Keratinocyte (primary cell): ENCODE data around the gene YJU2. TPM values are rescaled to one million over a fixed set of nuclear protein-coding genes. Genes with fewer than 3 reads are reported as not detected.

Experiments used
- DNase-seq: peaks from one replicate; pipeline ENCODE4 v3.0.0-alpha.2; 2011; ENCODE audit warnings: low read depth, missing footprints, low spot score
- FAIRE-seq: peaks from 2 replicates; lab custom pipeline; 2011; peaks lifted over from hg19 to GRCh38; lab: Jason Lieb, UNC
- H2AFZ ChIP-seq: 2 replicates; pipeline ENCODE4 v1.6.0; 2012; ENCODE audit warnings: low read length, control low read depth, inconsistent platforms; ENCODE audit not compliant: control insufficient read depth
- H3K27ac ChIP-seq: 2 replicates; pipeline ENCODE4 v1.5.1; 2011; ENCODE audit warnings: low read length; ENCODE audit not compliant: control insufficient read depth, insufficient read depth
- H3K27me3 ChIP-seq: 3 replicates; pipeline ENCODE4 v1.6.0; 2011; ENCODE audit warnings: low read length; ENCODE audit not compliant: control insufficient read depth, insufficient read depth; ENCODE audit errors: extremely low read depth
- H3K36me3 ChIP-seq, 2 experiments: 2 replicates in 1 of 2; 3 replicates in 1 of 2; pipeline ENCODE4 v1.5.1; 2011; ENCODE audit warnings: low read length in 2 of 2, mild to moderate bottlenecking in 1 of 2; ENCODE audit not compliant: control insufficient read depth in 2 of 2, insufficient read depth in 2 of 2; ENCODE audit errors: extremely low read depth in 1 of 2
- H3K4me1 ChIP-seq: 3 replicates; pipeline ENCODE4 v1.5.1; 2011; ENCODE audit warnings: low read length; ENCODE audit not compliant: control insufficient read depth, insufficient read depth; ENCODE audit errors: extremely low read depth
- H3K4me2 ChIP-seq: 3 replicates; pipeline ENCODE4 v1.6.0; 2011; ENCODE audit warnings: low read depth, low read length; ENCODE audit not compliant: control insufficient read depth, insufficient read depth; ENCODE audit errors: extremely low read depth
- H3K4me3 ChIP-seq, 3 experiments: fragments of 200-600 bp in 1 of 3; sonication (generic) in 1 of 3; 2 replicates in 2 of 3; 3 replicates in 1 of 3; pipeline ENCODE4 v1.5.1; 2011 to 2016; ENCODE audit warnings: low read length in 3 of 3, mild to moderate bottlenecking in 3 of 3, control low read depth in 2 of 3, inconsistent platforms in 1 of 3, low read depth in 1 of 3, mixed read lengths in 1 of 3, mixed run types in 1 of 3, moderate library complexity in 1 of 3; ENCODE audit not compliant: control insufficient read depth in 2 of 3, insufficient read depth in 2 of 3; ENCODE audit errors: extremely low read depth in 1 of 3
- H3K79me2 ChIP-seq: 2 replicates; pipeline ENCODE4 v1.6.0; 2012; ENCODE audit warnings: low read length; ENCODE audit not compliant: control insufficient read depth, insufficient read depth
- H3K9ac ChIP-seq: 3 replicates; pipeline ENCODE4 v1.6.0; 2011; ENCODE audit warnings: low read length; ENCODE audit not compliant: control insufficient read depth, insufficient read depth; ENCODE audit errors: extremely low read depth
- H3K9me1 ChIP-seq: 3 replicates; pipeline ENCODE4 v1.6.0; 2011; ENCODE audit warnings: low read length; ENCODE audit not compliant: control insufficient read depth, insufficient read depth; ENCODE audit errors: extremely low read depth
- H3K9me3 ChIP-seq: 2 replicates; pipeline ENCODE4 v1.5.1; 2012; ENCODE audit warnings: low read depth, low read length; ENCODE audit not compliant: control insufficient read depth
- H4K20me1 ChIP-seq: 3 replicates; pipeline ENCODE4 v1.6.0; 2011; ENCODE audit warnings: low read length; ENCODE audit not compliant: control insufficient read depth, insufficient read depth; ENCODE audit errors: extremely low read depth
- CTCF ChIP-seq, 3 experiments: IDR thresholded peaks in 1 of 3; conservative IDR thresholded peaks in 1 of 3; optimal IDR thresholded peaks in 1 of 3; 2 replicates in 2 of 3; 3 replicates in 1 of 3; pipeline versions ENCODE3 to v1.5.1; 2011; ENCODE audit warnings: low read length in 3 of 3, mild to moderate bottlenecking in 3 of 3, moderate library complexity in 2 of 3, control low read depth in 1 of 3, inconsistent platforms in 1 of 3; ENCODE audit not compliant: insufficient read depth in 2 of 3; ENCODE audit errors: extremely low read depth in 1 of 3
- EZH2 ChIP-seq: IDR thresholded peaks from one replicate; pipeline ENCODE4 v1.6.1; 2012; ENCODE audit warnings: inconsistent platforms, mild to moderate bottlenecking, low read length, moderate library complexity
- dilution Hi-C: fragments of 300-500 bp; cut with MboI; formaldehyde crosslinking; loops from one replicate; pipeline ENCODE4 v1.7.0; 2020; ENCODE audit warnings: low sequenced_read_pairs; ENCODE audit not compliant: extremely low pct_ligation_motif_present
- polyA plus RNA-seq, 5 experiments: library from polyadenylated mRNA; depleted of rRNA in 3 of 5; stranded (reverse) in 3 of 5; stranded (forward) in 1 of 5; unstranded in 1 of 5; fragments of >200 nt; gene quantifications; 1 replicate in 1 of 5; 2 replicates in 3 of 5; 3 replicates in 1 of 5; pipeline versions ENCODE4 v1.2.1 to v1.2.3, GENCODE V29; 2011 to 2012; ENCODE audit warnings: missing spikeins in 2 of 5, low read depth in 1 of 5, low replicate concordance in 1 of 5

Gene YJU2
- polyA plus RNA-seq, 1 donor (not counting 4 experiments of a cell fraction or from before 2014, with no cell fraction given) = 13.7 TPM

GRCh38 chr19:4201798-4202197, 45.1 kb upstream of the YJU2 start:
- Histone ChIP-seq H4K20me1 (no peaks in the 10 kb centered on the region), H3K9me1 (no peaks in the 10 kb centered on the region), H3K27me3 (peaks cover 13% of the 10 kb centered on the region), H3K27ac (no peak overlapping the region), H3K9me3 (no peaks in the 10 kb centered on the region), H3K4me3 (no peak overlapping the region), H3K36me3 (no peaks in the 10 kb centered on the region), H3K4me2 (no peak overlapping the region), H2AFZ (no peak overlapping the region), H3K9ac (no peak overlapping the region), H3K79me2 (no peaks in the 10 kb centered on the region), H3K4me1 (no peaks in the 10 kb centered on the region)
- dilution Hi-C loops = no loop called here
- FAIRE-seq (no peak), DNase-seq (no peak)
- TF ChIP-seq EZH2 = no peak
- TF ChIP-seq CTCF (optimal IDR thresholded peaks at IDR 0.05 in 1 of 3, IDR thresholded peaks at IDR 0.05 in 1 of 3, conservative IDR thresholded peaks at IDR 0.05 in 1 of 3; ENCODE audit: extremely low read depth in 1 of 3, insufficient read depth in 2 of 3, low read length in 3 of 3) = no peak

DNA sequence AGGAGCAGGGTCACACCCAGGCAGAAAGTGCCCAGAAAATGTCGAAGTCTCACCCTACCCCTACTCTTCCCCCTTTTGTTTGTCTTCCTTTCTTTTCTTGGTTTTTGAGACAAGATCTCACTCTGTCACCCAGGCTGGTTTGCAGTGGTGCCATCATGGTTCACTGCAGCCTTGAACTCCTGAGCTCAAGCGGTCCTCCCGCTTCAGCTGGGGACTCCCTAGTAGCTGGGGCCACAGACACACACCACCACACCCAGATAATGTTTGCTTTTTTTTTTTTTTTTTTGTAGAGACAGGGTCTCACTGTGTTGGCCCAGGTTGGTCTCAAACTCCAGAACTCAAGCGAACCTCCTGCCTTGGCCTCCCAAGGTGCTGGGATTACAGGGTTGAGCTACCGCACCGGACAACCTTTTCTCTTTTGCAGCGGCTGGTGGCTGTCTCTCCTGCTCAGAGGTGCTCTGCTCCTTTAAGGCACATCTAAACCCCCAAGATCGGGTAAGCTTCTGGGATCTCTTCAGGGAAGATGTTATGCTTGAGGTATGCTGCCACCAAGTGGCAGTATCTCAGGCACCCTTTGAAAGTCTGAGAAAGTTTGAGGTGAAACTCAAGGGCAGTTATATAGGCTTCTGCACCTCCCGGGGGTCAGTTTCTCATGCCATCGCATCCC, 39.9 kb upstream of the YJU2 start:
- no peak for DNase-seq
- dilution Hi-C loops = no loop called here
- no peak for FAIRE-seq

More for the DNA sequence above, 39.9 kb upstream of the YJU2 start:
- no peaks in the 10 kb centered on the region for H3K4me1 ChIP-seq
- no peak for TF ChIP-seq EZH2
- TF ChIP-seq CTCF (optimal IDR thresholded peaks at IDR 0.05 in 1 of 3, IDR thresholded peaks at IDR 0.05 in 1 of 3, conservative IDR thresholded peaks at IDR 0.05 in 1 of 3; ENCODE audit: extremely low read depth in 1 of 3, insufficient read depth in 2 of 3, low read length in 3 of 3) = peak in 2 of 3 experiments; percentile 17 to 18
- H2AFZ ChIP-seq = no peak overlapping the region
- no peak overlapping the region for H3K4me3 ChIP-seq
- no peak overlapping the region for H3K9ac ChIP-seq
- H3K27me3 ChIP-seq = no peaks in the 10 kb centered on the region
- no peak overlapping the region for H3K27ac ChIP-seq
- no peaks in the 10 kb centered on the region for H3K9me3 ChIP-seq
- no peaks in the 10 kb centered on the region for H4K20me1 ChIP-seq
- H3K4me2 ChIP-seq = no peak overlapping the region
- no peaks in the 10 kb centered on the region for H3K79me2 ChIP-seq
- no peaks in the 10 kb centered on the region for H3K9me1 ChIP-seq
- H3K36me3 ChIP-seq = no peaks in the 10 kb centered on the region
